GM13976 (cell line): ENCODE results near the gene XPNPEP2.

ENCODE experiments used
- DNase-seq: peaks from one replicate; pipeline ENCODE4 v3.0.0; 2012; ENCODE audit warnings: low spot score
- in situ Hi-C: fragments of 300-500 bp; cut with MboI; formaldehyde crosslinking; loops from one replicate; pipeline ENCODE4 v1.12.0; 2022; ENCODE audit warnings: low sequenced_read_pairs, mixed read lengths, inconsistent platforms; ENCODE audit not compliant: unreplicated experiment
- TF ChIP-seq, protein P1 (sequence below): IDR thresholded peaks from 2 replicates; pipeline ENCODE4 v1.5.1; 2012; ENCODE audit warnings: borderline replicate concordance, mild to moderate bottlenecking; ENCODE audit not compliant: insufficient read depth; ENCODE audit errors: extremely low read depth, missing control alignments, control extremely low read depth

XPNPEP2 gene

DNA sequence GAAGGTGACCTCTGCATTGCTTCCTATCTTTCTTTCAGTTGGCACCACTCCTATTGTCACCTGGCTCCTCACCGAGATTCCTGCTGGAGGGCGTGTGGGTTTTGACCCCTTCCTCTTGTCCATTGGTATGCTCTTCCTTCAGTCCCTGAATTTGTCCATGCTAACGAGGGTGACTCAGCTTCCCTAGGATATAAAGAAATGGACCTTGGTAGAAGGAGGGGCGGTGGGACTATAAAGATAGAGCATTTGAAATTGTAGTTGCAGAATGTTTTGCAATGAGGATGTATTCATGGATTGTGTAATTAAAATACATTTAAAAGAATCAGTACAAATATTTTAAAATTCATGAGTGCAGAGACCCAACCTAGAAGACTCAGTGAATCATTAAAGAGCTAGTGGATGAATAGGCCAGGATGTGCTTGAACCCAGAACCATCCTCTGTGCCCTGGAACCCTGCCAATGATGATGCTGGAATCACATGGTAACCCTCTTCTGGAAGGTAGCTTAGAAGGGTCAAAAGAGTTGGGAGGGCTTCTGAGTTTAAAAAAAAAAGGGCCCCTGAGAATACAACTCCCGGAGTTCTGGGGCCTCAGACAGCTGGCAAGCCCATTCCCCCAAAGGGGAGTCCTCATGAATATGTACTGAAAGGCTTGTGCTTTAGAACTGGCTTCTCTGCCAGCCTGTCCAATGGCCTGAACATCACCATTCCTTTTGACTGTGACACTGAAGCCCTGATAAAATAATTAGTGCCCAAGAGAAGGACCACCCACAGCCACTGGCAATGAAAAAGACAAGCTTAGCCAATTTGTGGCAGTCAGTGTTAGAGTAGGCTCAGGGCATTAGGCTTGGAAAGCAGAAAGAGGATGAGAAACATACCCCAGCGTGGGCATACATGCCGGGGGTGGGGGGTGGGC lies 8.0 kb downstream of the XPNPEP2 start:
- in situ Hi-C loops, result no loop called here
- TF ChIP-seq, protein P1, sequence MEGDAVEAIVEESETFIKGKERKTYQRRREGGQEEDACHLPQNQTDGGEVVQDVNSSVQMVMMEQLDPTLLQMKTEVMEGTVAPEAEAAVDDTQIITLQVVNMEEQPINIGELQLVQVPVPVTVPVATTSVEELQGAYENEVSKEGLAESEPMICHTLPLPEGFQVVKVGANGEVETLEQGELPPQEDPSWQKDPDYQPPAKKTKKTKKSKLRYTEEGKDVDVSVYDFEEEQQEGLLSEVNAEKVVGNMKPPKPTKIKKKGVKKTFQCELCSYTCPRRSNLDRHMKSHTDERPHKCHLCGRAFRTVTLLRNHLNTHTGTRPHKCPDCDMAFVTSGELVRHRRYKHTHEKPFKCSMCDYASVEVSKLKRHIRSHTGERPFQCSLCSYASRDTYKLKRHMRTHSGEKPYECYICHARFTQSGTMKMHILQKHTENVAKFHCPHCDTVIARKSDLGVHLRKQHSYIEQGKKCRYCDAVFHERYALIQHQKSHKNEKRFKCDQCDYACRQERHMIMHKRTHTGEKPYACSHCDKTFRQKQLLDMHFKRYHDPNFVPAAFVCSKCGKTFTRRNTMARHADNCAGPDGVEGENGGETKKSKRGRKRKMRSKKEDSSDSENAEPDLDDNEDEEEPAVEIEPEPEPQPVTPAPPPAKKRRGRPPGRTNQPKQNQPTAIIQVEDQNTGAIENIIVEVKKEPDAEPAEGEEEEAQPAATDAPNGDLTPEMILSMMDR, result no peak
- no peak for DNase-seq

DNA sequence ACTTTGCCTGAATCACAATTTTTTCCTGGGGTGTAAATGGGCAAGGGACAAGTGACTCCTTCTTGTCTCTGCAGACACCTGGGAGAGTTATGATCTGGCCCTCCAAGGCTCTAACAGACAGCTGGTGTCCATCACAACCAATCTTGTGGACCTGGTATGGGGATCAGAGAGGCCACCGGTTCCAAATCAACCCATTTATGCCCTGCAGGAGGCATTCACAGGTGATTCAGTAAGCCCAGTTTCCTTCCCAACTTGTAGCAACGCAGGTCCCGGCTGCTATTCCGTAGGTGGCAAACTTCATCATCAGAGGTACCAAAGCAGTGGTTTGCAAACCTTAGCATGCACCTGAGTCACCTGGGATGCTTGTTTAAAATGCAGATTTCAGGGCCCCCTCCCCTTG lies 8.8 kb downstream of the XPNPEP2 start:
- TF ChIP-seq, protein P1, result no peak
- DNase-seq, result no peak
- in situ Hi-C loops, result no loop called here

DNA sequence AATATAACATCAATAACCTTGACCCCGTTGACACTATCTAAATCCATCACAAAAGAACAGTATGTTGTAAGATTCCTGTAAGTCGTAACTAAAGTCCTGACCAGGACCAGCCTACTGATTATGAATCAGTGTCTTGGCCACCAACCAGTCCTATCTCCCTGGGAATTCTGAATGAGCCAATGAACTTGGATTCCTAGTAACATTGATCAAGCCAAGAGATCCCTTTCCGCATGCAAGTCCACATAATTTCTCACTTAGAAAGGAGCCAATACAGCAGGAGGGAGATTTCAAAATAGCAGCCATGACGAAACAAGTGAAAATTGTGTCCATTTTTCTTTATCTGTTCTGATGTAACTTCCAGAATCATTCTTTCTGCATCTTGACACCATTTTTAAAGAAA lies 9.5 kb downstream of the XPNPEP2 start:
- TF ChIP-seq, protein P1, result no peak
- no peak for DNase-seq
- in situ Hi-C loops, result no loop called here

DNA sequence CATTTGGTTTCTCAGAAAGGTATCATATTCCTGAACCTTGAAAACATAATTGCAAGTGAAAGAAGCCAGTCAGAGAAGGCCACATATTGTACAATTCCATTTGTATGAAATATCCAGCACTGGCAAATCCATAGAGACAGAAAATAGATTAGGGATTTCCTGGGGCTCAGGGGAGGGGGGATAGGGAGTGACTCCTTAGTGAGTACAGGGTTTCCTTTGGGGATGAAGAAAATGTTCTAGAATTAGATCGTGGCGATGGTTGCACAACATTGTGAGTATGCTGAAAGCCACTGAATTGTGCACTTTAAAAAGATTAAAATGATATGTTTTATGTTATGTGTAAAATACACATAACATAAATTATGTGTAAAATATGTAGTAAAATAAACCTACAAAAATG lies 10.3 kb downstream of the XPNPEP2 start:
- DNase-seq, result no peak
- in situ Hi-C loops, result no loop called here
- TF ChIP-seq, protein P1, result no peak

DNA sequence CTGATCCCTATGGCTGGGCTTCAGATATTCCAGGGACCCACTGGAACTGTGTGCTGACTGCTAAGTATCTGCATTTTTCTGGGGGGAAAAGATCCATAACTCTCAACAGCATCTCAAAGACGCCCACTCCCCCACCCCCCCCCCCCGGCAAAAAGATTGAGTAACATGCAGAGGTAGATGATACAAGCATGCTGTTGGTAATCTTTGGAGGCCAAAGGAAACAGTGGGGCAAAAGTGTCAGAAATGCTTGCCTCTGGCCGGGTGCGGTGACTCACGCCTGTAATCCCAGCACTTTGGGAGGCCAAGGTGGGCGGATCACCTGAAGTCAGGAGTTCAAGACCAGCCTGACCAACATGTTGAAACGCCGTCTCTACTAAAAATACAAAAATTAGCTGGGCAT lies 12.2 kb downstream of the XPNPEP2 start:
- in situ Hi-C loops, result no loop called here
- TF ChIP-seq, protein P1, result no peak

DNA sequence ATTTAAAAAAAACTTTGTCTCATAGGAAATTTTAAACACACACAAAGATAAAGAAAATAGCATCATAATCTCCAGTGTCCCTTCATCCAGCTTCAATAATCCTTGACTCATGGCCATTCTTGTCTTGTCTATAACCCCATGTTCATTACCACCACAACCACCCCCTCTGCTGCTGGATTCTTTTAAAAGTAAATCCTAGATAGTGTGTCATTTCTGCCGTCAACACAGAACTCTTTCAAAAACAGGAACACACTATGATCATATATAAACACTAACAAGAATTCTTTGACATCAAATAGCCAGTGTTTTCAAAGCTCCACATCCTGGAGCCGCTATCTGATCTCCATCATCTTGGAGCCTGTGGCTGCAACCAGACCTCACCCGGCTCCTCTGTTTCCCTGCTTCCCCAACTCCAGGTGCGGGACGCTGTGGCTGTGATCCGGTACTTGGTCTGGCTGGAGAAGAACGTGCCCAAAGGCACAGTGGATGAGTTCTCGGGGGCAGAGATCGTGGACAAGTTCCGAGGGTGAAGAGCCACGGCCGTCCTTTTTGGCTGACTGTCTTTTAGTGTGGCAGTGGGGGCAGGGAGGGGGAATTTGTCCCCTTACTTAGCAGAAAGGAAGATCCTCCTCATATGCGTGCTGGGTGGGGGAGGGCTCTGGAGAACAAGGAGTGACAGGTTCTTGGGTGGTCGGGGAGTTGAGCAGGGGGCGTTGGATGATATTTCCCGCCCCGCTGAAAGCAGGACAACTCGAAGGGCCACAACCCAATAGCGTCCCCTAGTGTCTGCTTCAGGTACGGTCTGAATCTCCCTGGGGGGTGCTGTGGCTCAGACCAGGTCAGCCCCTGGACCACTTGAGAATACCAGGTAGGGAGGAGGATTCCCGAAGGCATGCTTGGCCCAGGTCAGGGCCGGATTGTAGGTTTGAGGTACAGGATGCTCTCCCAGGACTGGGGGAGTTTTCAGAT lies 15.6 kb downstream of the XPNPEP2 start:
- TF ChIP-seq, protein P1, result peak; percentile 26
- DNase-seq, result no peak
- in situ Hi-C loops, result no loop called here

More for the DNA sequence above, 12.2 kb downstream of the XPNPEP2 start:
- no peak for DNase-seq
